Endodermal cell (in vitro differentiated cells): Measurements from ENCODE around the gene LRP11. TPM values are rescaled to one million over a fixed set of nuclear protein-coding genes. Genes with fewer than 3 reads are reported as not detected.

Source experiments
- DNase-seq: peaks from one replicate; pipeline ENCODE4 v3.0.0-alpha.2; 2017
- H3K27ac ChIP-seq: 2 replicates; pipeline ENCODE4 v1.5.1; 2013; ENCODE audit warnings: mild to moderate bottlenecking, low read depth, low read length, moderate library complexity
- H3K27me3 ChIP-seq: 2 replicates; pipeline ENCODE4 v1.6.1; 2013; ENCODE audit warnings: mild to moderate bottlenecking, low read length, moderate library complexity; ENCODE audit not compliant: insufficient read depth, control insufficient read depth, poor library complexity, severe bottlenecking
- H3K36me3 ChIP-seq: 2 replicates; pipeline ENCODE4 v1.7.0; 2013; ENCODE audit warnings: mild to moderate bottlenecking, low read length, moderate library complexity; ENCODE audit not compliant: control insufficient read depth, insufficient read depth
- H3K4me1 ChIP-seq: one replicate; pipeline ENCODE4 v1.7.0; 2013; ENCODE audit warnings: low read length; ENCODE audit not compliant: control insufficient read depth, insufficient read depth
- H3K4me3 ChIP-seq: 2 replicates; pipeline ENCODE4 v1.5.1; 2013; ENCODE audit warnings: mild to moderate bottlenecking, low read length, moderate library complexity
- H3K9ac ChIP-seq: 2 replicates; pipeline ENCODE4 v1.6.1; 2013; ENCODE audit warnings: mild to moderate bottlenecking, low read length, moderate library complexity; ENCODE audit not compliant: poor library complexity, severe bottlenecking; ENCODE audit errors: extremely low read depth
- H3K9me3 ChIP-seq: 2 replicates; pipeline ENCODE4 v1.6.1; 2013; ENCODE audit warnings: mild to moderate bottlenecking, low read length, moderate library complexity; ENCODE audit not compliant: control insufficient read depth
- H3K27ac Mint-ChIP-seq: 2 replicates; pipeline ENCODE4 v1.8.0; 2020; ENCODE audit warnings: mixed read lengths
- H3K27me3 Mint-ChIP-seq: 2 replicates; pipeline ENCODE4 v1.8.0; 2021; ENCODE audit warnings: mild to moderate bottlenecking, mixed read lengths; ENCODE audit not compliant: insufficient read depth
- H3K36me3 Mint-ChIP-seq: 2 replicates; pipeline ENCODE4 v1.8.0; 2020; ENCODE audit warnings: low read depth, mixed read lengths
- H3K4me1 Mint-ChIP-seq: 2 replicates; pipeline ENCODE4 v1.8.0; 2020; ENCODE audit warnings: mixed read lengths
- H3K4me3 Mint-ChIP-seq: 2 replicates; pipeline ENCODE4 v1.8.0; 2020; ENCODE audit warnings: mild to moderate bottlenecking, moderate library complexity, mixed read lengths
- H3K9me3 Mint-ChIP-seq: 2 replicates; pipeline ENCODE4 v1.8.0; 2020; ENCODE audit warnings: mild to moderate bottlenecking, mixed read lengths
- CTCF ChIP-seq: fragments of 200-600 bp; sonication (generic); conservative IDR thresholded peaks from 2 replicates; pipeline ENCODE4 v1.5.0; 2021; ENCODE audit warnings: antibody characterized with exemption, mild to moderate bottlenecking
- WGBS, 2 experiments: methylation state at CpG; one replicate each; pipeline versions ENCODE4 v1.1.5 to v1.1.7; 2013; ENCODE audit warnings: missing lambda C conversion rate in 2 of 2, mixed read lengths in 1 of 2; ENCODE audit not compliant: insufficient coverage in 1 of 2, insufficient read length in 1 of 2; 5-methylcytosine and 5-hydroxymethylcytosine counted together
- total RNA-seq, 2 donors: library from RNA; stranded (reverse); fragmentation: NEBNext Ultra II Directional in 1 of 2; extraction: Animal tissue kit (Norgen Biotek cat#: 25700) in 1 of 2; gene quantifications; 2 replicates in 1 of 2; 3 replicates in 1 of 2; pipeline ENCODE4 v1.2.1, GENCODE V29; 2021

The LRP11 gene
- total RNA-seq, 2 donors from 2014 or later, result 3.6 to 6.0 TPM

- 89 to 93% methylated on average over 2 to 3 of the region's 3 CpGs for WGBS, 2 experiments
- no peak overlapping the region for H3K27ac Mint-ChIP-seq
- peaks cover 2% of the 10 kb centered on the region for H3K4me1 ChIP-seq
- peaks cover 4% of the 10 kb centered on the region for H3K9me3 Mint-ChIP-seq
- H3K27me3 ChIP-seq, result peaks cover 46% of the 10 kb centered on the region
- no peaks in the 10 kb centered on the region for H3K36me3 ChIP-seq
- peaks cover 54% of the 10 kb centered on the region for H3K27me3 Mint-ChIP-seq
- H3K9me3 ChIP-seq, result peaks cover 9% of the 10 kb centered on the region
- H3K4me1 Mint-ChIP-seq, result no peaks in the 10 kb centered on the region
- H3K4me3 Mint-ChIP-seq, result no peak overlapping the region
- no peak overlapping the region for H3K4me3 ChIP-seq
- H3K9ac ChIP-seq, result no peak overlapping the region
- H3K36me3 Mint-ChIP-seq, result no peaks in the 10 kb centered on the region
- no peak for TF ChIP-seq CTCF
- DNase-seq, result no peak
- H3K27ac ChIP-seq, result no peak overlapping the region
Observed at GRCh38 chr6:149876241-149876933, 12.2 kb upstream of the LRP11 start.

- Histone ChIP-seq H3K36me3 (no peaks in the 10 kb centered on the region), H3K27me3 (peaks cover 20% of the 10 kb centered on the region), H3K9me3 (peaks cover 11% of the 10 kb centered on the region), H3K9ac (no peak overlapping the region), H3K4me3 (no peak overlapping the region), H3K27ac (no peak overlapping the region), H3K4me1 (no peaks in the 10 kb centered on the region)
- no peak for TF ChIP-seq CTCF
- no peak overlapping the region for H3K27ac Mint-ChIP-seq
- H3K4me3 Mint-ChIP-seq, result no peak overlapping the region
- peaks cover 4% of the 10 kb centered on the region for H3K9me3 Mint-ChIP-seq
- H3K4me1 Mint-ChIP-seq, result peaks cover 3% of the 10 kb centered on the region
- no peaks in the 10 kb centered on the region for H3K36me3 Mint-ChIP-seq
- WGBS, 2 experiments, result 80% methylated on average over 1 of the region's 1 CpG; no CpG with 5 or more reads in 1 of the 2 experiments
- peaks cover 19% of the 10 kb centered on the region for H3K27me3 Mint-ChIP-seq
- no peak for DNase-seq
Observed at GRCh38 chr6:149872233-149872632, 8.1 kb upstream of the LRP11 start.

- H3K9ac ChIP-seq, result no peak overlapping the region
- H3K9me3 ChIP-seq, result peaks cover 11% of the 10 kb centered on the region
- H3K27me3 ChIP-seq, result peaks cover 21% of the 10 kb centered on the region
- H3K27me3 Mint-ChIP-seq, result peaks cover 13% of the 10 kb centered on the region
- H3K4me3 Mint-ChIP-seq, result no peak overlapping the region
- H3K4me3 ChIP-seq, result no peak overlapping the region
- no peaks in the 10 kb centered on the region for H3K36me3 ChIP-seq
- peaks cover 4% of the 10 kb centered on the region for H3K9me3 Mint-ChIP-seq
- H3K36me3 Mint-ChIP-seq, result no peaks in the 10 kb centered on the region
- no peak overlapping the region for H3K27ac Mint-ChIP-seq
- no peak for TF ChIP-seq CTCF
- H3K27ac ChIP-seq, result no peak overlapping the region
- peaks cover 3% of the 10 kb centered on the region for H3K4me1 Mint-ChIP-seq
- no peaks in the 10 kb centered on the region for H3K4me1 ChIP-seq
- DNase-seq, result no peak
- 87% methylated on average over 2 of the region's 2 CpGs; no CpG with 5 or more reads in 1 of the 2 experiments for WGBS, 2 experiments
Observed at GRCh38 chr6:149871182-149871581, 7.0 kb upstream of the LRP11 start.
